K562 (cell line): ENCODE data around the gene FAM107B. TPM values are rescaled to one million over a fixed set of nuclear protein-coding genes. Genes with fewer than 3 reads are reported as not detected.

Experiments used
- ATAC-seq: fragments of 200-7000 bp; cut with Tn5 transposase; 3 replicates; pipeline ENCODE4 v1.9.1; 2020; ENCODE audit warnings: moderate library complexity
- BruUV-seq: library from RNA; stranded (reverse); fragments of 400-500 nt; replicated peaks from 2 replicates; lab custom pipeline; 2021; lab: Mats Ljungman, UMichigan
- CTCF ChIA-PET: fragments of 300-600 bp; formaldehyde crosslinking; extraction: SDS; loops from one replicate; lab custom pipeline; 2021; ENCODE audit warnings: low intra/inter-chr PET ratio; lab: Yijun Ruan, JAX
- POLR2A ChIA-PET: fragments of 300-600, 350-650 bp; sonication (Branson Sonifier 250); formaldehyde crosslinking; extraction: SDS; loops from one replicate; lab custom pipeline; 2021; ENCODE audit warnings: antibody characterized with exemption, inconsistent platforms; lab: Yijun Ruan, JAX
- DNase-seq, 4 experiments: peaks; one replicate each; pipeline versions ENCODE4 v3.0.0 to v3.0.0-alpha.2; 2011 to 2018; ENCODE audit warnings: low spot score in 3 of 4, mixed read lengths in 3 of 4; ENCODE audit errors: extremely low read depth in 1 of 4
- FAIRE-seq: peaks from 2 replicates; lab custom pipeline; 2011; peaks lifted over from hg19 to GRCh38; lab: Jason Lieb, UNC
- H2AFZ ChIP-seq: 2 replicates; pipeline ENCODE4 v1.6.0; 2011; ENCODE audit warnings: low read depth, low read length, control low read depth, inconsistent platforms
- H3K27ac ChIP-seq: fragments of 200-600 bp; 3 replicates; pipeline ENCODE4 v1.8.0; 2011; ENCODE audit warnings: low read depth, mild to moderate bottlenecking, control low read depth, inconsistent platforms, low read length, moderate library complexity, mixed read lengths; ENCODE audit errors: extremely low read depth
- H3K27me3 ChIP-seq, 2 experiments: fragments of 300-600 bp in 1 of 2; 2 replicates in 1 of 2; 3 replicates in 1 of 2; pipeline versions ENCODE4 v1.6.0 to v1.8.0; 2011; ENCODE audit warnings: inconsistent platforms in 2 of 2, low read length in 2 of 2, mild to moderate bottlenecking in 1 of 2, mixed read lengths in 1 of 2, moderate library complexity in 1 of 2; ENCODE audit not compliant: control insufficient read depth in 2 of 2, insufficient read depth in 2 of 2
- H3K36me3 ChIP-seq: fragments of 300-600 bp; 3 replicates; pipeline ENCODE4 v1.8.0; 2011; ENCODE audit warnings: mild to moderate bottlenecking, low read length, inconsistent platforms; ENCODE audit not compliant: control insufficient read depth, insufficient read depth
- H3K4me1 ChIP-seq, 2 experiments: fragments of 200-600 bp in 1 of 2; replicated peaks in 1 of 2; 2 replicates in 1 of 2; 3 replicates in 1 of 2; pipeline versions ENCODE4 v1.5.1 to v1.8.0; 2011; ENCODE audit warnings: inconsistent platforms in 2 of 2, low read length in 2 of 2, mild to moderate bottlenecking in 1 of 2, mixed read lengths in 1 of 2, moderate library complexity in 1 of 2; ENCODE audit not compliant: control insufficient read depth in 2 of 2, insufficient read depth in 2 of 2
- H3K4me2 ChIP-seq: 2 replicates; pipeline ENCODE4 v1.6.1; 2011; ENCODE audit warnings: low read length, control low read depth, inconsistent platforms, mixed read lengths; ENCODE audit not compliant: insufficient read depth
- H3K4me3 ChIP-seq: fragments of 200-600 bp; sonication (generic), shearing (Covaris generic); 2 replicates; pipeline ENCODE4 v1.5.1; 2016; ENCODE audit warnings: control low read depth, inconsistent platforms
- H3K79me2 ChIP-seq: fragments of 200-600 bp; 3 replicates; pipeline ENCODE4 v1.8.0; 2011; ENCODE audit warnings: low read length, inconsistent platforms; ENCODE audit not compliant: control insufficient read depth, insufficient read depth
- H3K9ac ChIP-seq, 2 experiments: 2 replicates each; pipeline versions ENCODE4 v1.6.0 to v1.6.1; 2011; ENCODE audit warnings: low read depth in 2 of 2, low read length in 2 of 2, control low read depth in 1 of 2, inconsistent platforms in 1 of 2, mild to moderate bottlenecking in 1 of 2, mixed read lengths in 1 of 2; ENCODE audit not compliant: insufficient read depth in 1 of 2
- H3K9me1 ChIP-seq: one replicate; pipeline ENCODE4 v1.6.0; 2011; ENCODE audit warnings: inconsistent platforms, mild to moderate bottlenecking, low read length, moderate library complexity; ENCODE audit not compliant: control insufficient read depth, insufficient read depth
- H3K9me3 ChIP-seq: replicated peaks from 2 replicates; pipeline ENCODE4 v1.5.1; 2011; ENCODE audit warnings: low read depth, low read length, inconsistent platforms; ENCODE audit not compliant: control insufficient read depth, insufficient read depth
- H4K20me1 ChIP-seq: replicated peaks from 2 replicates; pipeline ENCODE4 v1.6.1; 2011; ENCODE audit warnings: low read length, inconsistent platforms, mixed read lengths; ENCODE audit not compliant: control insufficient read depth, insufficient read depth
- ATF4 ChIP-seq: fragments of 450-650 bp; formaldehyde crosslinking; IDR thresholded peaks from 2 replicates; pipeline ENCODE4 v1.4.0; 2022; ENCODE audit warnings: mild to moderate bottlenecking, moderate library complexity
- BRCA1 ChIP-seq, 2 experiments: fragments of 450-650 bp in 1 of 2; sonication (generic) in 1 of 2; formaldehyde crosslinking in 1 of 2; IDR thresholded peaks; 2 replicates each; pipeline versions ENCODE4 v1.5.0 to v1.6.1; 2017 to 2020; ENCODE audit warnings: mild to moderate bottlenecking in 1 of 2, missing genetic modification reagents in 1 of 2
- BRD9 ChIP-seq: fragments of 450-650 bp; IDR thresholded peaks from 2 replicates; pipeline ENCODE4 v1.6.1; 2018; ENCODE audit warnings: low read depth; ENCODE audit not compliant: partially characterized antibody
- IRF2 ChIP-seq: sonication (generic); formaldehyde crosslinking; IDR thresholded peaks from 2 replicates; pipeline ENCODE4 v1.8.1; 2022; ENCODE audit warnings: mild to moderate bottlenecking, missing genetic modification reagents
- NCOA4 ChIP-seq: fragments of 450-650 bp; IDR thresholded peaks from 2 replicates; pipeline ENCODE4 v1.6.1; 2018; ENCODE audit warnings: mild to moderate bottlenecking; ENCODE audit not compliant: partially characterized antibody
- NFXL1 ChIP-seq: fragments of 450-650 bp; formaldehyde crosslinking; IDR thresholded peaks from 2 replicates; pipeline ENCODE4 v1.4.0; 2021; ENCODE audit warnings: mild to moderate bottlenecking
- RBM39 ChIP-seq: fragments of 200-400 bp; formaldehyde crosslinking; optimal IDR thresholded peaks from 2 replicates; pipeline ENCODE3; 2018; ENCODE audit warnings: low read depth, low read length
- TEAD1 ChIP-seq, 2 experiments: fragments of 450-650 bp in 1 of 2; sonication (generic) in 1 of 2; formaldehyde crosslinking; IDR thresholded peaks; 2 replicates each; pipeline versions ENCODE4 v1.4.0 to v1.8.0; 2020 to 2022; ENCODE audit warnings: mild to moderate bottlenecking in 2 of 2, missing genetic modification reagents in 1 of 2
- USF1 ChIP-seq: sonication (generic); formaldehyde crosslinking; IDR thresholded peaks from 2 replicates; pipeline ENCODE4 v1.9.0; 2022; ENCODE audit warnings: mild to moderate bottlenecking, missing genetic modification reagents
- ZNF589 ChIP-seq: fragments of 200-800 bp; sonication (Bioruptor generic); IDR thresholded peaks from 2 replicates; pipeline ENCODE4 v1.6.1; 2016; ENCODE audit warnings: low read depth, missing genetic modification characterization, missing compliant biosample characterization
- ZSCAN29 ChIP-seq: fragments of 450-650 bp; IDR thresholded peaks from 2 replicates; pipeline ENCODE4 v1.6.1; 2017
- WGBS: fragments of 100-300 bp; shearing (Covaris generic); methylation state at CpG from one replicate; pipeline ENCODE4 v1.1.6; 2016; ENCODE audit warnings: low coverage, mixed read lengths; ENCODE audit not compliant: insufficient coverage; ENCODE audit errors: missing lambda C conversion rate; 5-methylcytosine and 5-hydroxymethylcytosine counted together
- in situ Hi-C: fragments of 300-500 bp; cut with MboI; formaldehyde crosslinking; loops from 4 replicates; pipeline ENCODE4 v1.15.0; 2018; ENCODE audit warnings: inconsistent platforms, mixed read lengths
- intact Hi-C: fragments of 100-400 bp; cut with micrococcal nuclease; formaldehyde crosslinking; loops from 2 replicates; pipeline ENCODE4 v1.14.2; 2022
- polyA plus RNA-seq, 8 experiments: library from polyadenylated mRNA; depleted of rRNA in 4 of 8; stranded (reverse) in 5 of 8; unstranded in 3 of 8; fragments of >200 nt; fragmentation: Nextera tagmentation in 2 of 8; fragmentation: Illumina TruSeq in 1 of 8; extraction: Ambion mirVana in 2 of 8; extraction: Trizol in 1 of 8; gene quantifications; 2 replicates each; pipeline versions ENCODE4 v1.2.1 to v1.2.3, GENCODE V29; 2011 to 2014; ENCODE audit warnings: inconsistent platforms in 1 of 8, missing spikeins in 1 of 8
- total RNA-seq, 7 experiments: library from RNA; depleted of rRNA in 6 of 7; stranded (reverse); fragments of >200 nt in 6 of 7; fragmentation: Illumina TruSeq in 2 of 7; extraction: Trizol in 2 of 7; gene quantifications; 2 replicates each; pipeline versions ENCODE4 v1.2.1 to v1.2.3, GENCODE V29; 2011 to 2021; ENCODE audit warnings: low replicate concordance in 1 of 7

Gene FAM107B
- total and polyA plus RNA-seq, 9 of the 15 experiments (the other 6 are each of a cell fraction or from before 2014, with no cell fraction given): 0.40 to 2.8 (median 1.4) TPM

- ATAC-seq: no peak
- POLR2A ChIA-PET: no interaction called here
- Histone ChIP-seq H3K79me2 (no peaks in the 10 kb centered on the region), H2AFZ (no peak overlapping the region), H3K9ac (no peak overlapping the region), H3K4me1 (no peaks in the 10 kb centered on the region), H3K9me3 (no peaks in the 10 kb centered on the region), H3K27me3 (peaks cover 6 to 9% of the 10 kb centered on the region in 2 experiments; a peak in 2 of 5 replicates), H3K4me2 (no peak overlapping the region)
- no peak for TF ChIP-seq ZNF589 (CRISPR knock-in tag)
- no peak for TF ChIP-seq ATF4 (CRISPR knock-in tag)
- TF ChIP-seq BRCA1 (IDR thresholded peaks at IDR 0.05): no peak
- TF ChIP-seq BRCA1 (CRISPR knock-in tag; IDR thresholded peaks at IDR 0.05): no peak
- no peak for TF ChIP-seq USF1 (CRISPR knock-in tag)
- no peak for TF ChIP-seq IRF2
- TF ChIP-seq BRD9: no peak
- TF ChIP-seq ZSCAN29: no peak
- no peak for TF ChIP-seq NCOA4
- no peak for TF ChIP-seq RBM39
- TF ChIP-seq NFXL1 (CRISPR knock-in tag): no peak
- no peak for TF ChIP-seq TEAD1 (CRISPR knock-in tag; IDR thresholded peaks at IDR 0.05)
- TF ChIP-seq, all 486 proteins: peak for 0
- H3K27ac ChIP-seq: no peak overlapping the region
- 0% methylated on average over 7 of the region's 7 CpGs for WGBS
- in situ Hi-C loops (no loop called here), intact Hi-C loops (no loop called here)
- H3K36me3 ChIP-seq: no peaks in the 10 kb centered on the region
- no peak for DNase-seq
- BruUV-seq: no TSS peak
- H4K20me1 ChIP-seq: no peaks in the 10 kb centered on the region
- CTCF ChIA-PET: no interaction called here
- no peak overlapping the region for H3K4me3 ChIP-seq
- no peaks in the 10 kb centered on the region for H3K9me1 ChIP-seq
- no peak for FAIRE-seq
Measured at GRCh38 chr10:14658331-14659127, 116.2 kb downstream of the FAM107B start.
